ENCODE data around the gene ZMYM4.

GRCh38 chr1:35432231-35432630, 163.7 kb downstream of the ZMYM4 start:
- TF ChIP-seq POLR2A (IDR thresholded peaks at IDR 0.05): no peak
- TF ChIP-seq CTCF (IDR thresholded peaks at IDR 0.05): no peak

Data from Peyer's patch (tissue), 4 donors.